IPS-NIHi7 (cell line): ENCODE results near the gene TELO2.
A peak's percentile ranks its signal among the peaks of the same experiment; 100 is the strongest.

ENCODE experiments used
- DNase-seq: peaks from one replicate; pipeline ENCODE4 v3.0.0; 2012; ENCODE audit warnings: mixed read lengths; ENCODE audit errors: extremely low spot score

TELO2 gene

GRCh38 chr16:1518626-1519135 lies 25.5 kb downstream of the TELO2 start:
- no peak for DNase-seq

DNA sequence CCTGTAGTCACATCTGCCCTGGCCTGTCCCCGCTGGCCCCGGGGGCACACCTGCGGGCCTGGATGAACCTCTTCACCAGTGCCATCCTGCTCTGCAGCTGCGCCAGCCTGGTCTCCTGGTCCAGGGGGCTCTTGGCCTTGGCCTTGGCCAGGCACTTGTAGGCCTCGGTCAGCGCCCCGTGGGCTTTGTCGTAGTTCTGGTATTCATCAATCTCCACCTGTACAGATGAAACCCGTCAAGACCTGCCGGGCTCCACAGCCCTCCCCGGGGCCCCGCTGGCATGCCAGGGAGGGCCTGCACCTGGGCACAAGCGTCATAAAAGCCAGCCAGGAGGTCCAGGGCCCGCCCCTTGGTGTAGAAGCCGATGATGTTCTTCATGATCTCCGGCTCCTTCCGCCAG lies 26.7 kb downstream of the TELO2 start:
- DNase-seq, result no peak

- DNase-seq, result no peak
Observed at GRCh38 chr16:1520461-1520860, 27.3 kb downstream of the TELO2 start.

DNA sequence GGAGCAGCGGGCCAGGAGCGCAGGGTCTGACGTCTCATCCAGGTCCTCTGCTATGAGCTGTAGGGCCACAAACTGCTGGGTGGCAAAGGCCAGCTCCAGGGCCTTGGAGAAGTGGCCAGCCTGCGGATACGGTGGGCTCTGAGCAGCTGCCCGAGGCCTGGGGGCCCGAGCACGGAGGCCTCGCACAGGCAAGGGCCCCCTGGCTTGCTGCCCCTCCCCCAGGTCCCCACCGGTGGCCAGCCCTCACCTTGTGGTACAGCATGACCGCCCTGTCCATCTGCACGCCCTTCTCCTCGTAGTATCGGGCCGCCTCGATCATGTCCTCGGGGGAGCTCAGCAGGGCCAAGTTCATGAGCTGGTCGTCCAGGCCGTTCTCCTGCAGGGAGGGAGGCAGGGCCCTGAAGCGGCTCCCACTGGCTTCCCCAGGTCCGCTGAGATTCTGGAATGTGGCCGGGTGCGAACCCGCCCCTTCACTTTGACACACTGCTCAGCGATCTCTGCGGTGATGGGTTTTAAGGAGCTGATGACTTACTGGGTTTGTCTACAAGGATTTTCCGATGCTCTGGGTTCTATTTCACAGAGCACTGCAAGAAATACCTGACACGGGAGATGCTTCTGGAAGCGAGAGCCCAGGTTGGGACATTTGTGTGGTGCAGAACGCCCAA lies 30.6 kb downstream of the TELO2 start:
- no peak for DNase-seq

DNA sequence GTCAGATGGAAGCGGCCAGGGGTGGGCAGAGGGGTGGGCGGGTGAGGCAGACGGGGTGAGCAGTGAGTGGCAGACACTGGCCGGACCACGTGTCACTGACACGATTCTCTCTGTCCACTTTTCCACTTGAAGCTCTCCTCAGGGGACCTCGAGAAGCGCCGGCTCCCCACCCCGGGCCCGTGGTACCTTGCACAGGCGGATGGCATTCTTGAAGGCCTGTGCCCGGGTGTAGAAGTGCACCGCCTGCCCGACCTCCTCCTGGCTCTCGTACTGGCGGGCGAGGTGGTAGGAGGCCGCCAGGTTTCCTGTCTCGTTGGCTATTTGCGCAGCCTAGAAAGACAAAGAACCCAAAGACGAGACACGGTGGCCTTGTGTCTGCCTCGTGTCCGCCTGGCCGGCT lies 31.2 kb downstream of the TELO2 start:
- DNase-seq, result no peak

GRCh38 chr16:1525871-1526607 lies 32.9 kb downstream of the TELO2 start:
- no peak for DNase-seq

DNA sequence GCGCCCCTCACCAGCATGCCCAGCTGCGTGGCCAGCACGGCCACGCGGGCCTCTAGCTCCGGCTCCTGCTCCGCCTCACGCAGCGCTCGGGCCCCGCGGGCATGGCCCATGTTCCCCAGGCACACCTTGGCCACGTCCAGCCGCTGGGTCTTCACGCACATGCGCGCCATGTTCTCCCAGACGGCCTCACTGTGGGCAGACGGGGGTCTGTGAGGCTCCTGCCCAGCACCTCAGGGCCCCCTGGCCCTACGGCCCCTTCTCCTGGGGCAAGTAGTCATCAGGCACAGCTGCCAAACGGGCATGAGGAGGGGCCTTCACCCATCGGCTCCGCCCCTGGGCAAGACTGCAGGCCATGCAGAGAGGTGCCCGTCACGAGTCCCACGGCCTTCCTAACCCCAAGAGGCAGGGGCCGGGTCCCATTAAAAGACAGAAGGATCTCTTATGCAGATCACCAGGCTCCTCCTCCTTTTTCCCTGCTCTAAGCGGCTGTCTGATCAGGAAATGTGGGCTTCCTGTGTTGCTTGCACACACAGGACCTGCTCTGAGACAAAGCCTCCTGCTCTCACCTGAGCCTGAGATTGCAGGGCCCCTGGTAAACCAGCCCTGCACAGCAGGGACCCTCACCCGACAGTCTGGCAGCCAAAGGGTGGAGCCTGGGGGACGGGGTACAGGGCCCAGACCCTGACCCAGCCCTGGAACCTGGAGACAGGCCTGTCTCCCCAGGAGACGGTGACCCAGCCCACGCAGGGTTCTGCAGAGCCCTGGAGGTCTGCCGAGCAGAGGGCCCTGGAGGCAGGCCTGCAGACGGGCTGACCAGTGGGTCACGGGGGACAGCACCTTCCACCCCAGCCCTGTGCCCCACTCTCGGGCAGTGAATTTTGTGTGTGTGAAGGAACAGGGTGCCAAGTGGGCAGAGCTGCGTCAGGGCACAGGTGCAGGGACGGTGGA lies 33.7 kb downstream of the TELO2 start:
- no peak for DNase-seq

DNA sequence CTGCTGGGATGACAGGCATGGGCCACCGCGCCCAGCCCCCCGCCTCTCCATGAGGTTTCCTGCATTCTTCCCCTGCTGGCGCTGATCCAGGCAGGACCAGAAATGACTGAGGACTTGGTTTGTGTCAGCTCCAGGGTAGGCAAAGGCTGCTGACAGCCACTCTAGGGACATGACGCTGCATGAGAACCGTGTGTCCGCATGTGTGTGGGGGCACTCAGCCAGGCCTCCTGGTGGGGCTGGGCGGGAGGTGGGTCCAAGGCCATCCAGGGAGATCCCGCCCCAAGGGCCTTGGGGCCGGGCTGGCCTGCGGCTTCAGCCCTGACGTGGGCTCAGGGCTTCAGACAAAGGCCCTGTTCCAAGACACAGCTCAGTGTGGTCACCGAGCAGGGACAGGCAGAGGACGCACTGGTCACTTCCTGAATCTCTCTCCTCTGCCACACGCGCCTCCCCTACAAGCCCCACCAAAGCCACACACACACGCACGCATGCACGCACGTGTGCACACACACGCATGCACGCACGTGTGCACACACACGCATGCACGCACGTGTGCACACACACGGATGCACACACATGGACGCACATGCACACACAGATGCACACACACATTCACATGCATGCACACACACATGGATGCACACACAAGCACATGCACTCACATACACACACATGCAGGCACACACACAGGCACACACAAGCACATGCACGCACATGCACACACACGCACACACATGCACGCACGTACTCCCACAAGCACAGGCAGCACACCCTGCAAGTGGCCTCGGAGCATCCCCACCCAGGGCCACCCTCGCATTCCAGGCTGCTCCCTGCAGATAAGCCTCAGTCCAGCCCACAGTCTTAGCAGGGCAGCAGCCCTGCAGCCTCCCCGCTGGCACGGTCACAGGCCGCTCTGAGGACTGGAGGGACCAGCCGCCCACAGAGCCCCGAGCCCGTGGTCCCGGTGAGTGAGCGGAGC lies 35.0 kb downstream of the TELO2 start:
- no peak for DNase-seq

DNA sequence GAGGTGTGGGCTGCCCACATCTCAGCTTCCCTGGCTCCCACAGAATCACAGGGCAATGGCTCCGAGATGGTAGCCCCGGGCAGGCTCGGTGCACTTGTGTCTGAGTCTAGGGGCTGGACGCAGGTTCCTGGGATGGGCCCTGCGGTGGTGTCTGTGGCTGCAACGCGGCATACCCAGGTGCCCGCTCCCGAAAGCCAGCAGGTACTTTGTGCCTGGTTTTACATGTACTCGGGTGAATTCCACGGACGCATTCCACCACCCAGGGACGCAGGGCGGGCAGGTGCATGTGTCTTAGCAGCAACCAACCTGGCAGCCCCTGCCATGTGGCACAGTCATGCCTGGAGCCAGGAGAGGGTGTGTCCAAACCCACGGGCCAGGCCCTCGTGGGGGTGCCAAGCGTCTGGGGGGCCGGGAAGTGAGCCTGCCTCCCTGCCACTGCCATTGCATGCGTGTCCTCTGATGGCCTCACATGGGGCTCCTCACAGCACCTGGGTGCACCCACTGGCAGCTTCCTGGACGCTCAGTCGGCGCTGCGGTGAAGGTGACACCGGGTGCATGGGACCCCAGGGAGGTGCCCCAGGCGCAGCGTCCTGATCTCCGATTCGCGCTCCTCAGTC lies 35.9 kb downstream of the TELO2 start:
- no peak for DNase-seq

GRCh38 chr16:1530349-1530882 lies 37.3 kb downstream of the TELO2 start:
- no peak for DNase-seq

- DNase-seq, result no peak
Observed at GRCh38 chr16:1530883-1531637, 37.9 kb downstream of the TELO2 start.

DNA sequence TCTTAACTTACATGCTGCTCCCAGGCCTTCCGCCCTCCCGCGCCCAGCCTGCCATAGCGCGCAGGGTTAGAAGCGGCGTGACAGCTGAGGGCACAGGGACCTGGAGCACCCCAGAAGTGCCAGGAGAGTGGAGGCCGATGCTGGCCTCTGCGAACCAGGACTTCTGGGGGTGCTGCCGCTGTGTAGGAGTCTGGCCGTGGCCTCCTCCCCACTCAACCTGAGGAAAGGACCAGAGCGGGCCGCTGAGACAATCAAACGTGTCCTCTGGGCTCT lies 38.4 kb downstream of the TELO2 start:
- DNase-seq, result no peak

DNA sequence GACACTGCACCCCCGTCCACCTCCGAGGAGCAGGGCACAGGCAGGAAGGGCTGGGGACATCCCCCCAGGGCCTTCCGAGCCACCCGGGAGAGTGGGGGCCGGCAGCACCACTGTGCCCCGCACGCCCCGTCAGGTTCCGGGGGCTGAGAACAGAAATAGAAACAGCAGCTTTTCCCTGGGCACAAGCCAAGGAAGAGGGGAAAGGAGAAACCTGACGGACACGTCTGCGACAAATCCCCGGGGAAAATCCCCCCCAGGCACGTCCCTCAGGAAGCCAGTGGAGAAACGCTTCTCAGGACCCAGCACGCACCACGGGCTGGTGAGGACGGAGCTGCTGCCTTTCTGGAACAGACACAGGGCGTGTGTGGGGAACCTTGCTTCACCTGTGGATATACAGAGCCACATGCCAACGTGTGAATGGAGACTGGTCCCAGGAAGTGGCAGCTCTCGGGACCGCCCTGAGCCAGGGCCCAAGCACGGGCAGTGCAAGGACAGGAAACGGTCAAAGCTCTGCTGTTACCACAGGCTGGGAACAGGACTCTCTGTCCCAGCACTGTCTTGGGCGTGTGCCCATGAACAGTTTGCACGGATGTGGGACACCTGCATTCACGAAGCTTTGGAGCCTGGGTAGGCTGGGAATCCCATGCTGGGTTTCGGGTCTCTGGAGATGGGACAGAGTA lies 39.1 kb downstream of the TELO2 start:
- no peak for DNase-seq

DNA sequence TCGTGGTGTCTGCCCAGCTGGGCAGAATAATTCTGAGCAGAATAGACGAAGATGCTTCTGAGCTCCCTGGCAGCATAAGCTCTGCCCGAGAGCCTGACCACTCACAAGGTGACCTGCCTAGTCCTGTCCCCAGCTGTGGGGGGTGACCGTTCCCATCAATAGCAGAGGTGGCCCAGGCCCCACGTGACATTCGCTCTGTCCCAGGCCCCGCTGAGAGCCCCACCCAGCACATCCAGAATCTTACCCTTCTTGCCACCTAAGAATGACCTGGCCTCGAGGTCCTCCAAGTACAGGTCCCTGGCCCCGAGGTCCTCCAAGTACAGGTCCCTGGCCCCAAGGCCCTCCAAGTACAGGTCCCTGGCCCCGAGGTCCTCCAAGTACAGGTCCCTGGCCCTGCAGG lies 39.6 kb downstream of the TELO2 start:
- DNase-seq, result no peak

GRCh38 chr16:1533443-1533951 lies 40.3 kb downstream of the TELO2 start, which contains the start of gene TMEM204:
Gene TMEM204 (plus strand): TSS chr16:1533666. CDS start chr16:1534276, 610 bp downstream.
- DNase-seq, result peak; percentile 58

- DNase-seq, result no peak
Observed at GRCh38 chr16:1534021-1535020, 41.2 kb downstream of the TELO2 start.
